Adrenal gland (tissue), 12 donors: Measurements from ENCODE around the gene GPBAR1. TPM values are rescaled to one million over a fixed set of nuclear protein-coding genes. Genes with fewer than 3 reads are reported as not detected.

Experiments
- DNase-seq, 7 donors: peaks; one replicate each; pipeline ENCODE4 v3.0.0-alpha.2; 2019 to 2020
- H3K27ac ChIP-seq, 5 donors: fragments of 200-600 bp; sonication (generic) in 4 of 5; 1 replicate in 3 of 5; 2 replicates in 2 of 5; pipeline versions ENCODE4 v1.5.1 to v1.8.0; 2016 to 2020; ENCODE audit warnings: mild to moderate bottlenecking in 1 of 5
- H3K27me3 ChIP-seq: fragments of 200-600 bp; 2 replicates; pipeline ENCODE4 v1.8.0; 2021
- H3K36me3 ChIP-seq, 2 donors: fragments of 200-600 bp; replicated peaks in 1 of 2; 1 replicate in 1 of 2; 2 replicates in 1 of 2; pipeline versions ENCODE4 v1.5.1 to v1.8.0; 2018 to 2022
- H3K4me1 ChIP-seq, 2 donors: fragments of 200-600 bp; replicated peaks in 1 of 2; 1 replicate in 1 of 2; 2 replicates in 1 of 2; pipeline versions ENCODE4 v1.5.1 to v1.8.0; 2018 to 2021
- H3K4me3 ChIP-seq, 4 donors: fragments of 200-600 bp; sonication (generic) in 3 of 4; one replicate each; pipeline ENCODE4 v1.5.1; 2016 to 2018
- H3K9me3 ChIP-seq, 3 donors: fragments of 200-600 bp; sonication (generic) in 1 of 3; replicated peaks in 1 of 3; 1 replicate in 2 of 3; 2 replicates in 1 of 3; pipeline versions ENCODE4 v1.5.1 to v1.8.0; 2016 to 2021
- POLR2A ChIP-seq, 2 donors: fragments of 450-650 bp; IDR thresholded peaks; one replicate each; pipeline ENCODE4 v1.6.1; 2017; ENCODE audit warnings: antibody characterized with exemption in 2 of 2, mild to moderate bottlenecking in 2 of 2, moderate library complexity in 1 of 2
- WGBS, 4 donors: extraction: QIAGEN DNeasy Blood & Tissue Kit in 2 of 4; methylation state at CpG; one replicate each; pipeline versions ENCODE4 v1.1.5 to v1.1.7; 2013 to 2017; 5-methylcytosine and 5-hydroxymethylcytosine counted together
- intact Hi-C, 2 donors: fragments of 100-400 bp; cut with DNase I; formaldehyde crosslinking; loops; one replicate each; pipeline versions ENCODE4 v1.14.1 to v1.15.0; 2022 to 2023
- polyA plus RNA-seq, 3 donors: library from polyadenylated mRNA; stranded (reverse); fragments of 200-250 nt in 2 of 3; fragments of 350-450 nt in 1 of 3; fragmentation: Illumina TruSeq in 1 of 3; extraction: RNeasy Lipid Tissue Mini Kit (QIAGEN cat#74804) in 1 of 3; gene quantifications; one replicate each; pipeline ENCODE4 v1.2.3, GENCODE V29; 2013 to 2014
- total RNA-seq, 9 donors: library from RNA; depleted of rRNA in 4 of 9; stranded (reverse); fragments of >200 nt in 4 of 9; fragments of 120-200 nt in 1 of 9; fragmentation: NEBNext Ultra II Directional in 1 of 9; extraction: Animal tissue kit (Norgen Biotek cat#: 25700) in 1 of 9; gene quantifications; one replicate each; pipeline versions ENCODE4 v1.1.0 to v1.2.4, GENCODE V29; 2013 to 2023
- TF ChIP-seq, protein P1 (sequence below), 6 experiments: fragments of 450-650 bp in 4 of 6; fragments of 200-600 bp in 2 of 6; sonication (generic) in 1 of 6; IDR thresholded peaks; 1 replicate in 5 of 6; 2 replicates in 1 of 6; pipeline versions ENCODE4 v1.5.1 to v1.8.0; 2016 to 2021; ENCODE audit warnings: antibody characterized with exemption in 6 of 6, mild to moderate bottlenecking in 2 of 6, moderate library complexity in 1 of 6
- donor health status: healthy with polysubstance abuse.
- donor health status: Bipolar disorder and iron deficiency.
- donor health status: DM: yes; HTN: yes; CAD: no.
- donor health status: DM: no; HTN: no; CAD: no.
- donor health status: DM: no; HTN: no; CAD: no.
- donor health status: DM: yes; HTN: yes; CAD: no.

GPBAR1 gene
- total and polyA plus RNA-seq, 12 donors: 0.11 to 15.3 (median 2.9) TPM

DNA sequence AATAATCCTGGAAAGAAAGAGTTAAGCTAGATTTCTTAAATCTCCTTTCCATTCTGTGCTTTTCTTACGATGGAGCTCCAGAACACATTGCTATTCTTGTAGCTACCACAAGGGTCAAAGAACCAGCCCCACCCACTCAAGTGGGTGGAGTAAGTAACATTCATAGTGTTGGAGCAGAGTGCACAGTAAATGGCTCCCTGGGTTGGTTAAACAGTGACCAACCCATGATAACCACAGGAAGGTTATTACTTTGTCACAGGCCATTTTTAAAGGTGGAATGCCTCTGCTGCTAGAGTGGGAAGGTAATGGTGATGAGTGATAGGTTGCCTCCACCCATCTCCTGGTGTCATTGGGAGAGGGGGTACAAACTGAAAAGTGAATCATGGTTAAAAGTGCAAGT lies 29.9 kb upstream of the GPBAR1 start:
- 4 to 20% (median 13%) methylated on average over 1 of the region's 1 CpG for WGBS, 4 donors
- intact Hi-C loops: no loop called here
- H3K4me1 ChIP-seq: peaks cover 20 to 37% of the 10 kb centered on the region in 2 donors

DNA sequence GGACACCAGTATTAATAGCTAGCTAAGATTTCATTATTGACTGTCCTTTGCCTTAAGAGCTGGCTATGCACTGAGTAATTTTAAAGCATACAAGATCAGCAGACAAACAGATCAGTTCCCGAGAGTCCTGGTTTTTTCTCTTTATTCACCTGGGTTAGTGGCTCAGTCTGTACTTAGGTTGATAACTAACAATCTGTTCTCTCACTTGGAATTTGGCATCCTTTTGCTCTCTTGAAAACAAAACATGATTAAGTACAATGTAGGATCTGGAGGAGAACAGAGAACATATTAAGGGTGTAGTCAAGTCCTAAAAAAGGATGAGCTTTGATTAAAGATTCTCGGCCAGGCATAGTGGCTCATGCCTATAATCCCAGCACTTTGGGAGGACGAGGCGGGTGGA lies 27.3 kb upstream of the GPBAR1 start:
- no peak for DNase-seq
- 85 to 90% (median 90%) methylated on average over 4 of the region's 4 CpGs for WGBS, 4 donors
- intact Hi-C loops: no loop called here
- H3K27ac ChIP-seq: no peak overlapping the region
- peaks cover 27 to 30% of the 10 kb centered on the region in 2 donors for H3K4me1 ChIP-seq
- no peaks in the 10 kb centered on the region for H3K27me3 ChIP-seq
- H3K4me3 ChIP-seq: no peak overlapping the region
- TF ChIP-seq, protein P1, sequence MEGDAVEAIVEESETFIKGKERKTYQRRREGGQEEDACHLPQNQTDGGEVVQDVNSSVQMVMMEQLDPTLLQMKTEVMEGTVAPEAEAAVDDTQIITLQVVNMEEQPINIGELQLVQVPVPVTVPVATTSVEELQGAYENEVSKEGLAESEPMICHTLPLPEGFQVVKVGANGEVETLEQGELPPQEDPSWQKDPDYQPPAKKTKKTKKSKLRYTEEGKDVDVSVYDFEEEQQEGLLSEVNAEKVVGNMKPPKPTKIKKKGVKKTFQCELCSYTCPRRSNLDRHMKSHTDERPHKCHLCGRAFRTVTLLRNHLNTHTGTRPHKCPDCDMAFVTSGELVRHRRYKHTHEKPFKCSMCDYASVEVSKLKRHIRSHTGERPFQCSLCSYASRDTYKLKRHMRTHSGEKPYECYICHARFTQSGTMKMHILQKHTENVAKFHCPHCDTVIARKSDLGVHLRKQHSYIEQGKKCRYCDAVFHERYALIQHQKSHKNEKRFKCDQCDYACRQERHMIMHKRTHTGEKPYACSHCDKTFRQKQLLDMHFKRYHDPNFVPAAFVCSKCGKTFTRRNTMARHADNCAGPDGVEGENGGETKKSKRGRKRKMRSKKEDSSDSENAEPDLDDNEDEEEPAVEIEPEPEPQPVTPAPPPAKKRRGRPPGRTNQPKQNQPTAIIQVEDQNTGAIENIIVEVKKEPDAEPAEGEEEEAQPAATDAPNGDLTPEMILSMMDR (IDR thresholded peaks at IDR 0.05): no peak
- TF ChIP-seq POLR2A (IDR thresholded peaks at IDR 0.05): no peak
- H3K36me3 ChIP-seq: peaks cover 0 to 81% of the 10 kb centered on the region in 2 donors
- no peaks in the 10 kb centered on the region for H3K9me3 ChIP-seq

More for the DNA sequence above, 29.9 kb upstream of the GPBAR1 start:
- Histone ChIP-seq H3K27me3 (no peaks in the 10 kb centered on the region), H3K4me3 (no peak overlapping the region), H3K9me3 (no peaks in the 10 kb centered on the region), H3K27ac (peak overlapping the region in 2 of 5 donors; percentile 27 to 62), H3K36me3 (peaks cover 0 to 86% of the 10 kb centered on the region in 2 donors)
- TF ChIP-seq, protein P1 (IDR thresholded peaks at IDR 0.05): peak in 2 of 6 experiments; percentile 16 to 26
- TF ChIP-seq POLR2A (IDR thresholded peaks at IDR 0.05): no peak
- no peak for DNase-seq

DNA sequence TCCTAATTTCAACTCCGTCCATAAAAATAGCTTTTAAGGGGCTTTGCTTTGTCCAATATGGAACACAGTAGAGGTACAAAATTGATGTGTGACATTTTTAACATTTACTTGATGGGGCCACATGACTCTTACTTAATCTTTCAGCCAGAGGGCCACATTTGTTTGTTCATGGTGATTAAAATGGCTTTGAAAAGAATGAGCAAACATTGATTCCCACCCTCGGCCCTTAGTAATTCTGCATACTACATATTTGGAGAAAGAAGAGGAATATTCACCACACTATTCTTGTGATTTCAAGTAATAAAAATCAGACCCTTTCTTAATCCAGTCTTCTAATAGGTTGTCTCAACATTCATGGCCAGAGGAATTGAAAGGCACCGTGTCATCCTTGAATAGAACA lies 26.3 kb upstream of the GPBAR1 start:
- H3K4me3 ChIP-seq: no peak overlapping the region
- WGBS, 4 donors: 62 to 92% (median 64%) methylated on average over 2 to 3 of the region's 3 CpGs
- H3K27ac ChIP-seq: no peak overlapping the region
- peaks cover 20 to 24% of the 10 kb centered on the region in 2 donors for H3K4me1 ChIP-seq
- peaks cover 0 to 87% of the 10 kb centered on the region in 2 donors for H3K36me3 ChIP-seq
- no peaks in the 10 kb centered on the region for H3K9me3 ChIP-seq
- TF ChIP-seq POLR2A (IDR thresholded peaks at IDR 0.05): no peak
- TF ChIP-seq, protein P1 (IDR thresholded peaks at IDR 0.05): no peak
- no peaks in the 10 kb centered on the region for H3K27me3 ChIP-seq
- no peak for DNase-seq
- intact Hi-C loops: no loop called here

DNA sequence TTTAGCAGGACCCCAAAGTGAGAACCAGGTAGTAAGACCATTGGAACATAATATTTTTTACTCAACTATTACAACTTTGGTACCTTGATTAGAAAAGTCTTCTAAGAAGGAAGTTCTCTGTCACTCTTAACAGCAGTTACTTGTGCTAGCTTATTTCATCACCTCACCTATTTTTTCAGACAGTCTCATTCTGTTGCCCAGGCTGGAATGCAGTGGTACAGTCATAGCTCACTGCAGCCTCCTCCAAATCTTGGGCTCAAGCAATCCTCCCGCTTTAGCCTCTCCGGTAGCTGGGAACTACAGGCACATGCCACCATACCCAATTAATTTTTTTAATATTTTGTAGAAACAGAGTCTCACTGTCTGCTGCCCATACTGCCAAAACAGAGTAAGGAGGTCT lies 25.8 kb upstream of the GPBAR1 start:
- H3K36me3 ChIP-seq: peaks cover 0 to 89% of the 10 kb centered on the region in 2 donors
- H3K9me3 ChIP-seq: no peaks in the 10 kb centered on the region
- H3K27me3 ChIP-seq: no peaks in the 10 kb centered on the region
- no peak overlapping the region for H3K27ac ChIP-seq
- intact Hi-C loops: no loop called here
- 91 to 100% (median 97%) methylated on average over 2 of the region's 2 CpGs for WGBS, 4 donors
- H3K4me3 ChIP-seq: no peak overlapping the region
- DNase-seq: no peak
- peaks cover 15 to 19% of the 10 kb centered on the region in 2 donors for H3K4me1 ChIP-seq
- TF ChIP-seq, protein P1 (IDR thresholded peaks at IDR 0.05): no peak
- TF ChIP-seq POLR2A (IDR thresholded peaks at IDR 0.05): no peak
